G401.6 (cell line): ENCODE measurements around the gene RPS8.
"Not testable (repeated sequence)": the region's sequence is repeated elsewhere in the genome, so short reads cannot be mapped to it uniquely, and the experiment has no call there.

ENCODE experiments used
- FAIRE-seq: peaks from 2 replicates; lab custom pipeline; 2012; peaks lifted over from hg19 to GRCh38; lab: Jason Lieb, UNC

Gene RPS8

DNA sequence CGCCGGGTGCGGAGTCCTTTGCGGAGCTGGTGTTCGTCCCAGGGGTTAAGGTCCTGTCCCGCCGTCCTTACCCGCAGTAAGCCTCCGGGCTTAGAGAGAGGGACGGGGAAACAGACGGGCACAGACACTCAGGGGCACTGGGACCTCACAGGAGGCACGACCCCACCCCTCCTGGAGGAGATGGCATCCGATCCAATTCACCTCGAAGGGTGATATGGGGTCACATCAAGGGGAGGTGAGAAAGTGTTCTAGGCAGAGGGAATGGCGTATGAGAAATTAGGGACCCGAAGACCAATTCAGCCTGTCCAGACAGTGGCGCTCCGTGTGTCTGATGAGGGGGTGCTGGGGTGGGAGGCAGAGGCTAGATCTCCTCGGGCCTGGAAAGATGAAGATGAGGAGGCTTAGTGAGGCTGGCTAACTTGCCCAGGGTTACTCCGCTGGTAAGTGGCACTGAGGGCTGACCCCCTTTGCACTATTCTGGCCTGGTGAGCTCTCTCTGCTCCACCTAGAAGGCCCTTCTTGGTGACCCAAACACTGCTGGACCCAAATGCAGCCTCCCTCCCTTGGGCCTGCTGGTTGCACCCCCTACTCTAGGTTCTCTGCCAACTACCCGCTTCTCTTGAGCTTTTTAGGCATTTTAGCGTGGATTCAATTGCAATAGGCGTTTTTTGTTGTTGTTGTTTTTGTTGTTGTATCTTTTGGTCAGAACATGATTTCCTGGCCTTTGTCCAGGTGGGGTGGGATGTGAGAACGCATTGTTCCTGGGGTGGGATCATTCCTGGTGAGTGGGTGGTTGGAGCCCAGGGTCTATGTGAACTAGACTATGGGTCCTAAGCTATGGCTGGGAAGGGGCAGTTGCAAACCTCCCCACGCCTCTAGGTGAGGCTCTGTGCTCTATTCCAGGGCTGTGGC lies 45.2 kb downstream of the RPS8 start:
- no peak for FAIRE-seq

DNA sequence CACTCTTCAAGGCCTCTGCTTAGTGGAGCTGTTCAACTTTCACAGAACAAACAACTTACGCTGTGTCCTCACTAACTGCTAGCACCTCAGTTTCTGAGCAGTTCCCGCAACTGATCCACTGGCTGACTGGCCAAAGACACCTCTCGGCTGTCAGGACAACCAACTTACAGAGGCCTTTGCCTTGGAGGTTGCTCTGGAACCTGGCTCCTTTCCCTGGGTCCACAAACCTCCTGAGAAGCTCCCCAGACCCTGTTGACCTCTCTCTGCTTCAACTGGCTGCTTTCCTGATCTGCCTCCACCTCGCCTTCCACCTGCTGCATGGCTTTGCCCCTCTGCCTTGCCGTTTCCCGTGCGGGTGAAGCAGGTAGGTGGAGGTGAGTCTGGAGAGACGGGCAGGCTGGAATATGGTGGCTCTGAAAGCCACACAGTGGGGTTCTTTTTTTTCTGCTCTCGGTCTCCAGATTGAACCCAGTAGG lies 45.9 kb downstream of the RPS8 start:
- FAIRE-seq: no peak

DNA sequence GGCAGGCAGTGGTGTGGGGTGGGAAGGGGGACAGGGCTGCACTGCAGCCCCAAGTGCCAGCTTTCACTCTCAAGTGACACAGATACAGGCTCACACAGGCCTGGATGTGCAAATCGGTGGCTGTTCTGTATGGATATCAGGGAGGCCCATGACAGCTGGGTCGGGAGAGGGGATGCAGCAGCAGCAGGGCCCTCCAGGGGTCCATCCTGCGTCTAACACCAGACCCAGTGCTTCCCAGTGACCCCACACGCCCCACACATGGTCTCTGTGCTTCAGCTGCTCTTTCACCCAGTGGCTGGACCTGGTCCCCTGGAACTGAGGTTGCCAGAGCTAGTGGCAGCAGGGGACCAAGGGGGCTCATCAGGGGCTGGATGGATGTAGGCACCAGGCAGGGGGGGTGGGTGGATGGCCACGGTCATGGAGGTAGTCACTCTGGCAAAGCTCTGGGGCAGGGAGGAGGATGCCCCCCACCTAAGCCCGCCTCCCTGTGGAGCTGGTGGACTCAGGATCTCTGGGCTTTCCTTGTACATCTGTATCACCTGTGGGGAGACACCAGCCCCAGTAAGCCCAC lies 46.9 kb downstream of the RPS8 start:
- FAIRE-seq: no peak

DNA sequence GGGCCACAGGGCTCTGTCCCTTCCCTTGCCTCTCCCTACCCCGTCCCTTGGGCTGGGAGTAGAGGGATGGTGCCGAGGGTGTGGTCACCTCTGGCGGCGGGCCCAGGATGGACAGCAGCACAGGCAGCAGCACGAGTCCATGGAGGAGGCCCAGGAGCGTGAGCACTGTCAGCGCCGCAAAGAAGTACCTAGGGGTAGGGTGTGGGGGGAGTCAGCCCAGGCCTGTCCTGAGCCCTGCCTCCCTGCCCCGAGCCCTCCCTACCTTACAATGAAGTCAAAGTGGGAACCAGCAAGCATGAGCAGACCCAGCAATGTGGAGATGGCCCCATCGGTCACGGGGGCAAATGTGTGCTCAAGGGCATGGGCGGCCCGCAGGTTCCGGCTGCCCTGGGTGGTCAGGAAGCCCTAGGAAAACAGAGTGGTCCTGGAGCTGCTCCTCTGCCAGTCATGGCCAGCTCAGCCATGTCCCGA lies 47.7 kb downstream of the RPS8 start:
- no peak for FAIRE-seq

DNA sequence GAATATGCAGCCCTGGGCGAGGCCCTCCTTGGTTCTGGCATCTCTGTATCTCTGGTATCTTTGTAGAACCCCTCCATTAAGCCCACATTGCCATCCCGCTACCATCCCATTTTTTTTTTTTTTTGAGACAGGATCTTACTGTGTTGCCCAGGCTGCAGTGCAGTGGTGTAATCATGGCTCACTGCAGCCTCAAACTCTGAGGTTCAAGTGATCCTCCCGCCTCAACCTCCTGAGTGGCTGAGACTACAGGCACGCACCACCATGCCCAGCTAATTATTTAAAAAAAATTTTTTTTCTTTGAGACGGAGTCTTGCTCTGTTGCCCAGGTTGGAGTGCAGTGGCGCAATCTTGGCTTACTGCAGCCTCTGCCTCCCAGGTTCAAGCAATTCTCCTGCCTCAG lies 49.1 kb downstream of the RPS8 start:
- not testable (repeated sequence) for FAIRE-seq

DNA sequence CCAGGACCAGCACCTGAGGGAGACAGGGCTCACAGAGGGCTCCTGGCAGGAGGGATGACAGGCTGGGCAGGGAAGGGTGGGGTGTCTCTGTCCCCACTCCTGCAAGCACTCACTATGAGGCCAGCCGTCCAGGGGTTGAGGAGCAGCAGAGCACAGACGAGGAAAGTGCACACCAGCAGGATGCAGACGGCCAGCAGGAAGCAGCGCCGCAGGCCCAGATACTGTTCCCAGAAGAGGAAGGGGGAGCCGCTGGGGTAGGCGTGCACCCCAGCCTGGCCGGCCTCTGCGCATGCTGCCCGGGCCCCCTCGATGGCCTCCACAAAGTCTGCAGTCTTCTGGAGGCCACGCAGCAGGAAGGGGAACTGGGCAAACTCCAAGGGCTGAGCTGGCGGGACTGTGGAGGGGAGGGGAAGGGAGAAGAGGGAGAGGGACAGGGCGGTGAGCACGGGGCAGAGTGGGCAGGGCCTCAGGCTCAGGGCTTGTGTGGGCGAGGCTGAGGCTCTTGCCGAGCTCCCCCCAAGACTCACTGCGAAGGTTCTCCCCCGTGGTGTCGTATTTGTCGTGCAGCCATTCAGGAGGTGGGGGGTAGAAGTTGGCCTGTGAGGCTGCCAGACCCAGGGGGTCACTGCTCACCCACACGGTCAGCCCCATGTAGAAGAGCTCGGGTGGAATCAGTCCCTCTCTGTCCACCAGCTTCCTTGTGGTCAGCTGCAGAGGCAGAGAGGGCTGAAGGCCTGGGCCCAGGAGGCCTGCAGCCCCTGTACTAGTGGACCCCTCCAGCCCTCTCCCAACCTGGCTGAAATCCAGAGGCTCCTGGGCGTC lies 51.2 kb downstream of the RPS8 start:
- no peak for FAIRE-seq

DNA sequence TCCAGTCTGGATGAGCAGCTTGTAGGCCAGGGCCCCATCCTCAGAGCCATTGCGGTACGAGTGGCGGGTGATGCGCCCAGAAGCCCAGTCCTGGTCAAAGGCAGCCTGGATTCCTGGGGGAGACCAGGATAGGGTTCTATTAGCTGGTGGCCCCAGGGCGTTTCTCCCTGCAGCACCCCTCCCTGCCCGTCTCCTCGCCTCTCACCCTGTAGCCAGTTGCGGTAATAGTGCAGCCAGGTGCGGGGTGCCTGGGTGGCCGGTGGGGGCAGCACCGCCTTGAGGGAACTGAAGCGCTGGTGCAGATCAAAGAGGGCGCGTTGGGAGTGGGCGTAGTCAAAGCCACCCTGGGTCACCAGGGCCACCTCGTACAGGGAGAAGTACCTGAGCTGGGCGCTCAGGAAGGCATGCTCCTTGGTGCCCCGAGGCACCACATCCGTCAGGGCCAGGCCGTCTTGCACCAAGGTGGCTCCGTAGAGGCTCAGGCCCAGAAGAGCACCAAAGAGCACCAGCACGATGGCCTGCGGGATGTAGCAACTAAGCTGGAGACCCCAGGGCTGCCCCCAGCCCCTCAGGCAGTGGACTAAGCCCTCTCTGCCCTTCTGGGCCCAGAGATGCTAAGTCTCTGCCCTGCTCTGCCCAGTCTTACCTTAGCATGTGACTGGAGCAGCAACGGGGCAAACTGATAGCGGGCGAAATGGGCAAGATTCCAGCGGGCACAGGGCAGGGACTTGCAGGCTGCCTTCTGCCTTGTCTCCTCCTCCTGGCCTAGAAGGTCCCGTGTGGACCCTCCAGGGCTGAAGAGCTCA lies 52.1 kb downstream of the RPS8 start:
- FAIRE-seq: no peak

DNA sequence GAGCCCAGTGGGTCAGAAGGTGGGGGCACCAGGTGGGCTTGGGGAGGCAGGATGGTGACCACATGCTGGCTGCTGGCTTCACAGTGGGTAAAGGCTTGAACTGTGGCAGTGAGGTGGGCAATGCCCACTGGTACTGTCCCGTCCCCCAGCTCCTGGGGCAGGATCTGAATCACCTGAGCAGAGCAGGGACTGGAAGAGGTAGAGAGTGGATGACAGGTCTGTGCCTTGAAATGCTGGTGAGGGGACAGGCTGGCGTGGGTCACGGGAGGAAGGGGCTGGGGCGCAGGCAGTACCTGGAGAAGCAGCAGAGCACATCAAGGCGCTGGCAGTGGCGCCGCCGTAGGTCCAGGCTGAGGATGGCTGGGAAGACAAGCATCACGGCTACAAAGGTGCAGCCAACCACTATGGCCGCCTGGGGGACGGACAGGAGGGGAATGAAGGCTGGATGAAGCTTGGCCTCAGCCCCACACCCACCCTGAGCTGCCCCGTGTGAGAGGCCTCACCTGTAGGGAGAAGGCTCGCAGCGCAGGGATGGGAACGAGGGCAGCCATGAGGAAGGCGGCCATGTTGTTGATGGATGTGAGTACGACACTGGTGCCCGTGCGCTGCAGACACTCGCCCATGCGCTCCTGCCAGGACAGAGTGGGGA lies 52.8 kb downstream of the RPS8 start:
- FAIRE-seq: no peak
